ENCODE measurements around the gene CNTROB.
"Not testable (repeated sequence)": the region's sequence is repeated elsewhere in the genome, so short reads cannot be mapped to it uniquely, and the experiment has no call there.

The CNTROB gene

GRCh38 chr17:7940743-7941142 lies 8.7 kb downstream of the CNTROB start:
- DNase-seq, result no peak

- DNase-seq, result no peak
These were observed 11.3 kb downstream of the CNTROB start for GRCh38 chr17:7943291-7943690.

- no peak for DNase-seq
These were observed 12.3 kb downstream of the CNTROB start for GRCh38 chr17:7944326-7944725.

- DNase-seq, result no peak
These were observed 13.6 kb downstream of the CNTROB start for GRCh38 chr17:7945651-7946050.

- no peak for DNase-seq
These were observed 14.4 kb downstream of the CNTROB start for GRCh38 chr17:7946441-7946840.

- DNase-seq, result no peak
These were observed 15.6 kb downstream of the CNTROB start for GRCh38 chr17:7947651-7948050.

- no peak for DNase-seq
These were observed 18.6 kb downstream of the CNTROB start for GRCh38 chr17:7950578-7950977.

GRCh38 chr17:7951143-7951792 lies 19.3 kb downstream of the CNTROB start:
- no peak for DNase-seq

- not testable (repeated sequence) for DNase-seq
These were observed 21.3 kb downstream of the CNTROB start for GRCh38 chr17:7953266-7953665.

GRCh38 chr17:7955414-7956227 lies 23.6 kb downstream of the CNTROB start:
- DNase-seq, result no peak

- peak in 3 of 56 donors; percentile 2 to 14 (median 6) for DNase-seq
These were observed 24.4 kb downstream of the CNTROB start for GRCh38 chr17:7956228-7956965.

GRCh38 chr17:7959503-7960253 lies 27.7 kb downstream of the CNTROB start:
- no peak for DNase-seq

- DNase-seq, result no peak
These were observed 29.4 kb downstream of the CNTROB start for GRCh38 chr17:7961421-7961820.

- no peak for DNase-seq
These were observed 35.7 kb downstream of the CNTROB start for GRCh38 chr17:7967751-7968150.

GRCh38 chr17:7969433-7969832 lies 37.4 kb downstream of the CNTROB start:
- no peak for DNase-seq

GRCh38 chr17:7971651-7972050 lies 39.6 kb downstream of the CNTROB start:
- no peak for DNase-seq

GRCh38 chr17:7972131-7972785 lies 40.3 kb downstream of the CNTROB start:
- DNase-seq, result no peak

- no peak for DNase-seq
These were observed 42.7 kb downstream of the CNTROB start for GRCh38 chr17:7974638-7975131.

GRCh38 chr17:7977039-7977438 lies 45.0 kb downstream of the CNTROB start:
- DNase-seq, result no peak

GRCh38 chr17:7977805-7978204 lies 45.8 kb downstream of the CNTROB start:
- DNase-seq, result no peak

- DNase-seq, result no peak
These were observed 50.2 kb downstream of the CNTROB start for GRCh38 chr17:7982173-7982572.
